MG63 (cell line): ENCODE measurements around the gene PCBP4. TPM values are rescaled to one million over a fixed set of nuclear protein-coding genes. Genes with fewer than 3 reads are reported as not detected.

Source experiments
- DNase-seq: peaks from one replicate; pipeline ENCODE4 v3.0.0-alpha.2; 2020
- H3K27me3 ChIP-seq: fragments of 250-450 bp; sonication (Bioruptor Pico); 2 replicates; pipeline ENCODE4 v1.5.1; 2020; ENCODE audit warnings: mild to moderate bottlenecking, moderate library complexity
- H3K36me3 ChIP-seq: fragments of 250-450 bp; sonication (Bioruptor Pico); 2 replicates; pipeline ENCODE4 v1.5.1; 2020; ENCODE audit warnings: mild to moderate bottlenecking, moderate library complexity
- H3K4me3 ChIP-seq: fragments of 250-450 bp; sonication (Bioruptor Pico); 2 replicates; pipeline ENCODE4 v1.5.1; 2020; ENCODE audit warnings: mild to moderate bottlenecking, moderate library complexity
- H3K9me3 ChIP-seq: fragments of 250-450 bp; sonication (Bioruptor Pico); 2 replicates; pipeline ENCODE4 v1.5.1; 2020; ENCODE audit warnings: mild to moderate bottlenecking, moderate library complexity
- total RNA-seq: library from RNA; depleted of rRNA; stranded (reverse); fragments of >200 nt; shearing (Covaris generic); gene quantifications from 2 replicates; pipeline ENCODE4 v1.2.3, GENCODE V29; 2014; ENCODE audit warnings: low replicate concordance

The PCBP4 gene
- total RNA-seq, 1 experiment from 2014 or later, result 24.8 TPM

DNA sequence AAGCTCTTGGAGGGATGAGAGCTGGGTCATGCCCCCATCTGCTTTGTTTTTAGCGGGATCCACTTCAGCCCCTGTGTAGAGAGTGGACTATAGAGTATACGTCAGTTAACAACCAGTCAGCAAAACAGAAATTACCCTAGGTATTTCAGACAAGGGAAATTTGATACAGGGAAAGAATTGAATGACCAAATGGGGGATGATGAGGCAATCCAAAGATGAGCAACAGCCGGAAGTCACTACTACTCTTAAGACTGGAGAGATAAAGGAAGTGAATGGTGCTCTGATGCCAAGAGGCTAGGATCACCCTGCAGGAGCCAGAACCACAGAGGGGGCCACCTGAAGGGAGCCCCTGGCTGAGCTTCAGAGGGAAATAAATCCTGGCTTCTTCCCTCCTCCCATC, 13.8 kb downstream of the PCBP4 start:
- Histone ChIP-seq H3K36me3 (no peaks in the 10 kb centered on the region), H3K9me3 (no peaks in the 10 kb centered on the region), H3K4me3 (no peak overlapping the region), H3K27me3 (no peaks in the 10 kb centered on the region)
- peak; percentile 18 for DNase-seq

DNA sequence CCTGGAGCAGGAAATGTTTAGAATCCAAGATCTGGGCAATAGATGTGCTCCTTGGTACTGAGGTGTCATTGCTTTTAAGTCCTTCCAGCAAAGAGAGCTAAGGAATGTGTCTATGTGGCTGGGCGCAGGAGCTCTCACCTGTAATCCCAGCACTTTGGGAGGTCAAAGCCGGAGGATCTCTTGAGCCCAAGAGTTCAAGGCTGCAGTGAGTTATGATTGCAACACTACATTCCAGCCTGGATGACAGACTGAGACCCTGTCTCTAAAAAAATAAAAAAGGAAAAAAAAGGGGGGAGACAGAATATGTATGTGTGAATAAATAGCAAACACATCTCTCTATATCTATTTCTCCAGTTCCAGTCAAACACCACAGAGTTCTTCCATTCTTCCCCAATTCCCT, 16.4 kb downstream of the PCBP4 start:
- no peak for DNase-seq
- no peak overlapping the region for H3K4me3 ChIP-seq
- H3K27me3 ChIP-seq, result no peaks in the 10 kb centered on the region
- no peaks in the 10 kb centered on the region for H3K36me3 ChIP-seq
- H3K9me3 ChIP-seq, result no peaks in the 10 kb centered on the region

DNA sequence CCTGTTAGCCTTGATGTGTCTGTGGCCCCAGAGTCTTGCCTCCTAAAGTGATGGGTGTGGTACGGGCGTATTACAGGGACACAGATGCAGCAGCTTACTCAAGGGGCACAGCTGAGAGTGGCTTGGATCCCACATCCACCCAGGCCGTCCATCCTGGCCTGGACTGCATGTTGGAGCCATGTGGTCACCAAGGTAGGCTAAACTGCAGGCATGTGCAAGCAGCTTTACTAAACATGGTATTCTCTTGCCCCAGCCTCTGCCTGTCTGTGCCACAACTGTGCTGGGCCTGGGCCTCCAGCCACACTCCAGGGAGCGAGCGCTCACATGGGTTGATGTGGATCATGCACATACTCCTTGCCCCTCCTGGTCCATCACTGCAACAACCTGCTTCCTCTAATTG, 18.1 kb downstream of the PCBP4 start:
- Histone ChIP-seq H3K36me3 (no peaks in the 10 kb centered on the region), H3K9me3 (no peaks in the 10 kb centered on the region), H3K27me3 (no peaks in the 10 kb centered on the region), H3K4me3 (no peak overlapping the region)
- no peak for DNase-seq

DNA sequence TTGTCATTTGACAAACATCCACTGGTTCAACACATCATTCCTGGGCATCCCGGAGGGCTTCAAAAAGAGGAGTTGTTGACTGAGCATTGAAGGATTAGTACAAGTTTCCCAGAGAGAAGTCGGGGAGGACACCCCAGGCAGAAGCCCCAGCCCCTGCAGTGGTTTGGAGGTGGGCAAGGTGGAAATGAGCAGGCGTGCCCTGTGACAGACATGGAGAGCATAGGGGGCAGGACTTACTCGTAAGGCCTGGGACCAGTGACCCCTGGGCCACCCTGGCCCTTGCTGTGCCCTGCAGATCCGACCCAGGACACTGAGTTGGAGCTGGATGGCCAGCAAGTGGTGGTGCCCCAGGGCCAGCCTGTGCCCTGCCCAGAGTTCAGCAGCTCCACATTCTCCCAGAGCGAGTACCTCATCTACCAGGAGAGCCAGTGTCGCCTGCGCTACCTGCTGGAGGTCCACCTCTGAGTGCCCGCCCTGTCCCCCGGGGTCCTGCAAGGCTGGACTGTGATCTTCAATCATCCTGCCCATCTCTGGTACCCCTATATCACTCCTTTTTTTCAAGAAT, 19.2 kb downstream of the PCBP4 start:
- Histone ChIP-seq H3K4me3 (no peak overlapping the region), H3K9me3 (no peaks in the 10 kb centered on the region), H3K27me3 (no peaks in the 10 kb centered on the region), H3K36me3 (no peaks in the 10 kb centered on the region)
- no peak for DNase-seq

DNA sequence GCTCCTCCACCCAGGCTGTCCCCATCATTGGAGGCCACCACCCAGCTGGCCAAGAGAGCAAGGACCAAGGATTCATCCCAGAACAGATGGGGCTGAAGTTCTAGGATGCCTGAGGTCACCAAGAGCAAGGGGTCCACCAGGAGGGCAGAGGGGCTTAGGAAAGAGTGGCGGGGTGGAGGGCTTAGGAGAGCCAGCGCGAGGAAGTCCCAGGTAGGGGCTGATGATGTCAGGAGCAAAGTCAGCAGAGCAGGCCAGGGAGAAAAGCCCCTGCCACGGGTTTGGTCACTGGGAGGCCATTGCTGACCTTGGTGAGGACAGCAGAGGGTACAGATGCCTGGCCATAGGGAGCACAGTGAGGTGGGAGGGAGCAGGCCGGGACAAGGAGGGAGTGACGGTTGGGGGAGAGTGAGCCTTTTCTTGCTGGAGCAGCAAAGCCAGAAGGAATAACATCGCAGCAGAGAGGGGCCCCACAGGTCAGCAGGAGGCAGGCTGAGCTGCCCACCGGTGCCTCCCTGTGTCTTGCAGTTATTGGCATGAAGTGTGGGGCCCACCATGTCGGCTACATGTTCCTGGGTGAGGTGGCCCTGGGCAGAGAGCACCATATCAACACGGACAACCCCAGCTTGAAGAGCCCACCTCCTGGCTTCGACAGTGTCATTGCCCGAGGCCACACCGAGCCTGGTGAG, 19.9 kb downstream of the PCBP4 start:
- H3K27me3 ChIP-seq, result no peaks in the 10 kb centered on the region
- H3K36me3 ChIP-seq, result no peaks in the 10 kb centered on the region
- H3K4me3 ChIP-seq, result no peak overlapping the region
- DNase-seq, result no peak
- H3K9me3 ChIP-seq, result no peaks in the 10 kb centered on the region

DNA sequence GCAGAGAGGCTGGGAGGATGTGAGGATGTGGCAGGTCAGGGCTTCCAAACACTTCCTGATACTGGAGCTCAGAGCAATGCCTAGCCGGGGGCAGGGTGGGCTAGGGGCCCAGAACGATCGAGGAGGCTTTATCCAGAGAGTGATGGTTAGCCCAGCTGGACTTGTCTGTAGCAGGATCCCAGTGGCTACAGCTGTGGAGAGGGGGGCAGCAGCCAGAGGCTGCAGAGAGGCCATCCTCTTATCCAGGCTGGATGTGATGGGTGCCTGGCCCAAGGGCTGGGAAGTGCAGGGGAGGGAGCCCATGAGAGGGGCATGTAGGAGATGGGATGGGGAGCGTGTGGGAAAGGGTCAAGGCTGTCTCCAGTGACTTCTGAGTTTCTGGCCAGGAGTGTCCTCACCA, 20.5 kb downstream of the PCBP4 start:
- Histone ChIP-seq H3K9me3 (no peaks in the 10 kb centered on the region), H3K36me3 (no peaks in the 10 kb centered on the region), H3K4me3 (no peak overlapping the region), H3K27me3 (no peaks in the 10 kb centered on the region)
- DNase-seq, result no peak

DNA sequence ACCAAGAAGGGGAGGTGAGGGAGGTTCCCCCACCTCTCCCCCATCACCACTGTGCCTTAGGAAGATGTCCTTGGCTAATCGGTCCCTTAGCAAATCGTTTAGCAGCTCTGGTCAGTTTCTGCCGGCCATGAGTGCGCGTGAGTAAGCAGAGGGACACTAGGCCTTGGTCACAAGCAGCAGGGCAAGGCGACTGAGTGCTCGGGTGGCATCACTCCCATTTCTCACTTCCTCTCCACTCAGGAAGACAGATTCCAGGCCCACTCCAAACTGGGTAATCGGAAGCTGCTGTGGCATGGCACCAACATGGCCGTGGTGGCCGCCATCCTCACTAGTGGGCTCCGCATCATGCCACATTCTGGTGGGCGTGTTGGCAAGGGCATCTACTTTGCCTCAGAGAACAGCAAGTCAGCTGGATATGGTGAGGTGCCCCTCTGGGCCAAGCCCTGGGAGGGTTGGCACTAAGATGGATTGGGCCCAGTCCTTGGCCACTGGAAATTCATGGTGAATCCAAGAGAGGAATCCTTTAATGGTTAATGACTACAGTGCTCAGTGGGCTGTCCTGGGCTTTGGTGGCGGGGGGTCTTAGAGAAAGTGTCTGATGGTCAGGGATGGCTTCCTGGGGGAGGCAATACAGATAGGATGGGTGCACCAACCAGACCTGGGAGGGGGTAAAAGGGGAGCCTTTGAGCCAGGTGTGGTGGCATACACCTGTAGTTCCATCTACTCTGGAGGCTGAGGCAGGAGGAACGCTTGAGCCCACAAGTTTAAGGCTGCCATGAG, 21.1 kb downstream of the PCBP4 start:
- Histone ChIP-seq H3K27me3 (no peaks in the 10 kb centered on the region), H3K36me3 (no peaks in the 10 kb centered on the region), H3K4me3 (no peak overlapping the region), H3K9me3 (no peaks in the 10 kb centered on the region)
- no peak for DNase-seq

DNA sequence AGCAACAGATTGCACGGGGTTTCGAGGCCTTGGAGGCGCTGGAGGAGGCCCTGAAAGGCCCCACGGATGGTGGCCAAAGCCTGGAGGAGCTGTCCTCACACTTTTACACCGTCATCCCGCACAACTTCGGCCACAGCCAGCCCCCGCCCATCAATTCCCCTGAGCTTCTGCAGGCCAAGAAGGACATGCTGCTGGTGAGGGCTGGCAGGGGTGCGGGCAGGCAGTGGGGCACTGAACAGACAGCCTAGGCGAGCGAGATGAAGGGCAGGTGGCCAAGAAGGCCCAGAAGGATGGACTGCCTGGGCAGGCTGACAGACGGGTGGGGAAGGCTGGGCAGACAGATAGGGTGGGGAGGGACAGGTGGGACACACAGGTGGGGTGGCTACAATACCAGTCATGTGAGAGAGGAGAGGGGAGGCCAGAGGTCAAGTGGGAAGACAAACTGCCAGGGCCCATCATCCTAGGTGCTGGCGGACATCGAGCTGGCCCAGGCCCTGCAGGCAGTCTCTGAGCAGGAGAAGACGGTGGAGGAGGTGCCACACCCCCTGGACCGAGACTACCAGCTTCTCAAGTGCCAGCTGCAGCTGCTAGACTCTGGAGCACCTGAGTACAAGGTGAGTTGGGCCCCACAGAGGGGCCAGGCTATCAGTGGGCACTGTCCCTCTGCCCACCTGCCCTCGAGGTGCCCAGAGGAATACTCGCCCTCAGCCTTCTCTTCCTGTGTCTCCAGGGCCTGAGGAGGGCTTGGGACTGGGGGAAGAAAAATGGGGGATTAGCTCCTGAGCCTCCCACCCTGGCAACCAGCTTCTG, 22.0 kb downstream of the PCBP4 start:
- Histone ChIP-seq H3K27me3 (no peaks in the 10 kb centered on the region), H3K9me3 (no peaks in the 10 kb centered on the region), H3K4me3 (no peak overlapping the region), H3K36me3 (no peaks in the 10 kb centered on the region)
- no peak for DNase-seq

DNA sequence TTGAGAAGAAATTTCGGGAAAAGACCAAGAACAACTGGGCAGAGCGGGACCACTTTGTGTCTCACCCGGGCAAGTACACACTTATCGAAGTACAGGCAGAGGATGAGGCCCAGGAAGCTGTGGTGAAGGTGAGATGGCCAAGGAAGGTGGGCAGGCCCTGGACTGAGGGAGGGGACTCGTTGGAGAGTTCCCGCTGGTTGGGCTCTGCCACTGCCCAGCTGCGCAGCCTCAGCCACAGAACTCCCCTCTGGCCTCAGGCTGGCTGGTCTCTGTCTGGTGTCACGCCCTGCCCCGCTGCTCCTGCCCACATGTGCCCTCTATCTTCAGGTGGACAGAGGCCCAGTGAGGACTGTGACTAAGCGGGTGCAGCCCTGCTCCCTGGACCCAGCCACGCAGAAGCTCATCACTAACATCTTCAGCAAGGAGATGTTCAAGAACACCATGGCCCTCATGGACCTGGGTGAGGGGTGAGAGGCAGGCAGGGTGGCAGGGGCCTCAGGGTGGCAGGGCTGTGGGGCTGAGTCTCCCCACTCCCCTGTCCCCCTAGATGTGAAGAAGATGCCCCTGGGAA, 22.7 kb downstream of the PCBP4 start:
- DNase-seq, result no peak
- Histone ChIP-seq H3K9me3 (no peaks in the 10 kb centered on the region), H3K4me3 (no peak overlapping the region), H3K27me3 (no peaks in the 10 kb centered on the region), H3K36me3 (no peaks in the 10 kb centered on the region)

DNA sequence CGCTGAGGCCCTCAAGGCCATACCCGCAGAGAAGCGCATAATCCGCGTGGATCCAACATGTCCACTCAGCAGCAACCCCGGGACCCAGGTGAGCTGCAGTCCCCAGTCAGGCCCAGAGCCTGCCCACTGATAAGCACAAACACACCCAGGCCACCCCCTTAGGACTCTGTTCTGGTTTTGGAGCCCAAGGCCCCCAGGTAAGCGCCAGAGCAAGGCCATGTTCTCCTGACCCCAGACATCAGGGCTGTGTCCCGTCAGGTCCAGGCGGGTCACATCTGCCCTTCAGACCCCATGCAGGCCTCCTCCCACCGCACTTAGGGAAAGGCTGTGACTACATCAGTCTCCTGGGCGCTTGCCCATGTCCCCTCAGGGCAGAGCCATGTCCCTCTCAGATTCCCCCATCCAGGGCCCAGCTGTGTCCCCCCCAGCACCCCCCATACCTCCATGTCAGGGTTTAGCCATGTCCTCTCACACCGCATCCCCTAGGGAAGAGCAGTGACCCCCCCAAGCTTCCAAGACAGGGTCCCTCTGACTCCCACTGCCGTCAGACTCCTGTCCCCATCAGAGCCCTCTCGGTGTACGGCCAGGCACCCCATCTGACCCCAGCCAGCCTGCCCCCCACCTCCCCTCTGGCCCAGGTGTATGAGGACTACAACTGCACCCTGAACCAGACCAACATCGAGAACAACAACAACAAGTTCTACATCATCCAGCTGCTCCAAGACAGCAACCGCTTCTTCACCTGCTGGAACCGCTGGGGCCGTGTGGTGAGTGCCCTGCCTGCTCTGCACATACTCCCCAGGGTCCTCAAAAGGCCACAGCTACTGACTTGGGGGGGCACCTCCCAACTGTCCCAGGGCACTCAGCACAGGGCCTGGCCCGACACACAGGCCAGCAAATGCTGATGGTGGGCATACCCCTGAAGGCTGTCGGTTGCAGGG, 23.5 kb downstream of the PCBP4 start:
- Histone ChIP-seq H3K4me3 (no peak overlapping the region), H3K9me3 (no peaks in the 10 kb centered on the region), H3K27me3 (no peaks in the 10 kb centered on the region), H3K36me3 (no peaks in the 10 kb centered on the region)
- DNase-seq, result no peak

DNA sequence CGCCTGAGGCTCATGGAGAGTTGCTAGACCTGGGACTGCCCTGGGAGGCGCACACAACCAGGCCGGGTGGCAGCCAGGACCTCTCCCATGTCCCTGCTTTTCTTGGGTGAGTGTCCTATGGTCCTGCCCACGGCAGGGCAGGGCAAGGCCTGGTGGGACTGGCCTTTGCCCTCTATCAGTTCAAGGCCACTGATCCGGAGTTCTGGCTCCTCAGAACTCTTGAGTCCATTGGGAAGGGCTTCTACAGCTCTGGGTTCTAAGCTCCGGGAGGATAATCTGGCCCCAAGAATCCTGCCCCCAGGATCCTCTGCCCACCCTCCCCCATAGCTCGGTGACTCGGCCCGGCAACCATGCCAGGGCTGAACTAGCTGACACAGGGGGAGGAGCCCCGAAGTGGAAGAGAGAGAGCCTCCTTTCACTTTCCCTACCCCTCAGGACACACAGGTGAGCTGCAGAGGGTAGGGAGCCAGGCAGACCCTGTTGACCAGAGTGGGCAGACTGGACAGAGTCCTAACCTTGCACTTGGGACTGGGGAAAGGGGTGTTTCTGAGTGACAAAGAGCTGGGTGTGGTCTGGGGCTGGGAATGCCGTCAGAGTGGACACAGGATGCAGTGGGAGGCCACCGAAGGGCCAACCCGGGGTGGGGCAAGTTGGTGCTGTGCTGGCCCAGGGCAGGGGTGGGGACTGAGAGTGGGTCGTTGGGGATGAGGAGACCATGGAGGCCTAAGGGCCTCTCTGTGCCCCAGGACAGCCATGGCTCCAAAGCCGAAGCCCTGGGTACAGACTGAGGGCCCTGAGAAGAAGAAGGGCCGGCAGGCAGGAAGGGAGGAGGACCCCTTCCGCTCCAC, 24.4 kb downstream of the PCBP4 start:
- no peaks in the 10 kb centered on the region for H3K9me3 ChIP-seq
- no peaks in the 10 kb centered on the region for H3K27me3 ChIP-seq
- H3K36me3 ChIP-seq, result peaks cover 6% of the 10 kb centered on the region; the same call in 1 of the 2 replicates
- DNase-seq, result peak; percentile 71
- H3K4me3 ChIP-seq, result peak overlapping the region; percentile 50

DNA sequence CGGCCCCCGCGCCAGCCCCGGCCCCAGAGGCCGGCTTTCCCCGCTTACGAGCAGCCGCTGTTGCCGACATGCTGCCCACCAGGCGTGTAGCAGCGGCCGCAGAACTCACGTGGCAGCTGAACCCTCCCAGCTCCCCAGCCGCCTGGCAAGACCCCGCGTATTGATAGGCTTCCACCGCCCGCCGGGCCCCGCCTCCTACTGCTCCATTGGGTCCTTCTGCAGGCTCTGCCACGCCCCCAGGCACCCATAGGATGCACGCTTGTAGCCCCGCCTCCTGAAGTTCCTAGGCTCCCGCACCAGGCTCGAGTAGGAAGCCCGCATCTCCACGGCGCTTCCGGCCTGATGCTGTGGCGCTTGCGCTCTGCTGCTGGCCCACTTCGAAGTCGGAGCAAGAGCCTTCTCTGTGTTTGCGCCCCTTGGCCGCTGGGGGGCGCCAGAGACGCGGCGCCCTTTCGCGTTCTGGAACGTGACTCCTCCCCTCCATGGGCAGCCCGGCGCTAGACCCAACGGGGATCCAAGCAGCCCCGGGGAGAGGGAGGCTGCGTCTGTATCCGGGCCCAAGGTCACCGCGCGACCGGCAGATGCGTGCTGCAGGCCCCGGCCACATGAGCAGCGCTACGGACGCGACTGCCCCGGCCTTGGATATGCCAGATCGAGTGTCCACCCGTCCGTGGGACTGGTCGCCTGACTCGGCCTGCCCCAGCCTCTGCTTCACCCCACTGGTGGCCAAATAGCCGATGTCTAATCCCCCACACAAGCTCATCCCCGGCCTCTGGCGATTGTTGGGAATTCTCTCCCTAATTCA, 25.3 kb downstream of the PCBP4 start, which contains the start of the genes PARP3 and RRP9:
PARP3 (plus strand) TSS at position 566 of the 805 bp plus-strand sequence. CDS start 993 bp downstream, outside the sequence.
RRP9 (minus strand) TSS at position 107 of the 805 bp plus-strand sequence; CDS start at position 70, 37 bp downstream.
- no peaks in the 10 kb centered on the region for H3K27me3 ChIP-seq
- H3K9me3 ChIP-seq, result no peaks in the 10 kb centered on the region
- peaks cover 7% of the 10 kb centered on the region; the same call in 1 of the 2 replicates for H3K36me3 ChIP-seq
- H3K4me3 ChIP-seq, result peak within 1 kb of the TSS; percentile 88
- DNase-seq, result peak; percentile 99

DNA sequence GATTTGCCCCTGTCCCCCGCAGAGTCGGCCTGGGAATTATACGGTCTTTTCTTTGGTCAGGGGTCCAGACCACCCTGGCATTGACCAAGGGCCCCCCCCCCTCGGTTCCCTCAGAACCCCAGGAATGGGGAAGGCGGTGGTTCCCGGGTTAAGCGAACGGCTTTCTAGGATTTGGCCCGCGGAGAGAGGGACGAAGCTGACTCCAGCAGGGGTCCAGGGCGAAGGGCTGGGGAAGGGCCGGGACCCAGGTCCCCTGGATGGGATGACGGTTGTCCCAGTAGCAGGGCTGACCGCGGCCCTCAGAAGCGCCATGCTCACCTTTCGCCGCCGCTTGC, 25.8 kb downstream of the PCBP4 start:
- Histone ChIP-seq H3K36me3 (peaks cover 7% of the 10 kb centered on the region; the same call in 1 of the 2 replicates), H3K9me3 (no peaks in the 10 kb centered on the region), H3K27me3 (no peaks in the 10 kb centered on the region), H3K4me3 (peak overlapping the region; percentile 88)
- DNase-seq, result no peak
